22Rv1 (cell line): Measurements from ENCODE around the gene MYPOP.

Experiments used
- ZFX ChIP-seq: fragments of 450-650 bp; IDR thresholded peaks from 2 replicates; pipeline ENCODE4 v1.6.1; 2017; ENCODE audit warnings: antibody characterized with exemption, borderline replicate concordance
- TF ChIP-seq, protein P1 (sequence below): fragments of 450-650 bp; IDR thresholded peaks from 2 replicates; pipeline ENCODE4 v1.5.1; 2017; ENCODE audit warnings: mild to moderate bottlenecking

DNA sequence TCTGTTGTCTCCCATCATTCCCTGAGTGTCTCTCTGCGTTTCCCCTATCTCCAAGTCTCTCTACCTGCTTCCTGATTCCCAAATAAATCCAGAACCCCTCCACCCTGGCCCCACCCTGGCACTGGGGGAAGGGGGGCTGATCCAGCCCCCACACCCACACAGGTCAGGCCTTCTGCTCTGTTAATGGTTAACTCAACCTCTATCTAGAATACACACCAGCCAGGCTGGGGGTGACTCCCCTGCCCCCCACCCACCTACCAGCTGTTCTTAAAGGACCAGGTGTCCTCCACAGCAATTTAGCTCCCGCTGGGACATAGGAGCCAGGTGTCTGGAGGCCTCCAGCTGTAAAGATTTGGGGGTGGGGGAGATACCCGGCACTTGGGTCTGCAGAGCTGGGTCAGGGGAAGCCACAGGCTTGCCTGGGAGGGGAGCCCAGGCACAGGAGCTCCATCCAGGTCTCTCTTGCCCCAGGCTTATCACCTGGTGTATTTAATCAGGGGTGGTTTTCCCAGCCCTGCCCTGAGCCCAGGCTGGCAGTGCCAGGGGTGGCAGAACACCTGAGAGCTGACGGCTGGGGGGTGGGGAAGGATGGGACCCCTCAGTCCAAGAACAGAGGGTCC, 20.4 kb downstream of the MYPOP start:
- TF ChIP-seq, protein P1, sequence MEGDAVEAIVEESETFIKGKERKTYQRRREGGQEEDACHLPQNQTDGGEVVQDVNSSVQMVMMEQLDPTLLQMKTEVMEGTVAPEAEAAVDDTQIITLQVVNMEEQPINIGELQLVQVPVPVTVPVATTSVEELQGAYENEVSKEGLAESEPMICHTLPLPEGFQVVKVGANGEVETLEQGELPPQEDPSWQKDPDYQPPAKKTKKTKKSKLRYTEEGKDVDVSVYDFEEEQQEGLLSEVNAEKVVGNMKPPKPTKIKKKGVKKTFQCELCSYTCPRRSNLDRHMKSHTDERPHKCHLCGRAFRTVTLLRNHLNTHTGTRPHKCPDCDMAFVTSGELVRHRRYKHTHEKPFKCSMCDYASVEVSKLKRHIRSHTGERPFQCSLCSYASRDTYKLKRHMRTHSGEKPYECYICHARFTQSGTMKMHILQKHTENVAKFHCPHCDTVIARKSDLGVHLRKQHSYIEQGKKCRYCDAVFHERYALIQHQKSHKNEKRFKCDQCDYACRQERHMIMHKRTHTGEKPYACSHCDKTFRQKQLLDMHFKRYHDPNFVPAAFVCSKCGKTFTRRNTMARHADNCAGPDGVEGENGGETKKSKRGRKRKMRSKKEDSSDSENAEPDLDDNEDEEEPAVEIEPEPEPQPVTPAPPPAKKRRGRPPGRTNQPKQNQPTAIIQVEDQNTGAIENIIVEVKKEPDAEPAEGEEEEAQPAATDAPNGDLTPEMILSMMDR = no peak
- no peak for TF ChIP-seq ZFX
